Activated naive CD8-positive, alpha-beta T cell (primary cell): ENCODE results near the gene SLC16A12.
"Not testable (repeated sequence)": the region's sequence is repeated elsewhere in the genome, so short reads cannot be mapped to it uniquely, and the experiment has no call there.

ENCODE experiments used
- H3K27ac Mint-ChIP-seq: one replicate; pipeline ENCODE4 v1.8.0; 2021; ENCODE audit warnings: mixed read lengths
- H3K27me3 Mint-ChIP-seq: one replicate; pipeline ENCODE4 v1.8.0; 2021; ENCODE audit warnings: mixed read lengths
- H3K36me3 Mint-ChIP-seq: one replicate; pipeline ENCODE4 v1.8.0; 2021; ENCODE audit warnings: mixed read lengths
- H3K4me1 Mint-ChIP-seq: one replicate; pipeline ENCODE4 v1.8.0; 2021; ENCODE audit warnings: low read depth, mixed read lengths
- H3K4me3 Mint-ChIP-seq: one replicate; pipeline ENCODE4 v1.8.0; 2021; ENCODE audit warnings: mild to moderate bottlenecking, mixed read lengths
- H3K9me3 Mint-ChIP-seq: one replicate; pipeline ENCODE4 v1.8.0; 2021; ENCODE audit warnings: low read depth, mixed read lengths

SLC16A12 gene

DNA sequence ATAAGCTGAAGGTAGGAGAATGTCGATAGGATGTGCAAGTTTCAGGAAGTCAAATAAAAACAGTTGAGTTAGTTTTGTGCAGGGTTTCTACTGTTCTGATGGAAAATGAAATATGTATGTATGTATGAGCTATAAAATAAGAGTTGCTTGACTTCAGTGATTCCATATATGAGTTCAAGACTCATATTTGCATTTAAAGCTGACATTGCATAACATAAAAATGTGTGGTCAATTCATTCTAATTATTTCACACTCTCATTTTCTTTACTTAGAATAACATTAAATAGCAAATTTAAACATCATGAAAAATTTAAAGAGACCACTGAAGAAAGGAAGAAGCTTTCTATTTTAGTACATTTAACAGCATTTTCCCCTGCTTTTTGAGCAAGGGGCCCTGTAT lies 83.2 kb downstream of the SLC16A12 start:
- no peaks in the 10 kb centered on the region for H3K36me3 Mint-ChIP-seq
- no peak overlapping the region for H3K4me3 Mint-ChIP-seq
- no peaks in the 10 kb centered on the region for H3K9me3 Mint-ChIP-seq
- no peak overlapping the region for H3K27ac Mint-ChIP-seq
- H3K4me1 Mint-ChIP-seq, result no peaks in the 10 kb centered on the region
- H3K27me3 Mint-ChIP-seq, result peaks cover 2% of the 10 kb centered on the region

DNA sequence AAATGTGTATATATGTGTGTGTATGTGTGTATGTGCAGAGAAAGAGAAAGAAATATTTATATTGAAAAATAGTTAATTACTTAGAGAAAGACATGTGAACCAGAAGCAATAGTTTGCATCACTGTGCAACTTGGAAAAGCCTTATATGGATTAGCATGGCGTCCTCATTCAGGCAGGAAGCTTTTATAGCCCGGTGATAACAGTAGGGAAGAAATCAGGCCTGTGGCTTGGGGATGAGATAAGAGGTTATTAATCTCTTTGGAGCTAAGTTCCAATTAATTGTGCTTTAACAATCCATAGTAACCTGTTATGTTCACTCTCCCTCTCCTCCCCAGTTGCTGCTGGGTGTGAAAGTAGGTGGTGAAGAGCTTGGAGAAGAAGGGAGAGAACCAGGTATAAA lies 84.5 kb downstream of the SLC16A12 start:
- H3K4me3 Mint-ChIP-seq, result no peak overlapping the region
- no peaks in the 10 kb centered on the region for H3K27me3 Mint-ChIP-seq
- no peak overlapping the region for H3K27ac Mint-ChIP-seq
- H3K9me3 Mint-ChIP-seq, result peaks cover 1% of the 10 kb centered on the region
- no peaks in the 10 kb centered on the region for H3K4me1 Mint-ChIP-seq
- no peaks in the 10 kb centered on the region for H3K36me3 Mint-ChIP-seq

DNA sequence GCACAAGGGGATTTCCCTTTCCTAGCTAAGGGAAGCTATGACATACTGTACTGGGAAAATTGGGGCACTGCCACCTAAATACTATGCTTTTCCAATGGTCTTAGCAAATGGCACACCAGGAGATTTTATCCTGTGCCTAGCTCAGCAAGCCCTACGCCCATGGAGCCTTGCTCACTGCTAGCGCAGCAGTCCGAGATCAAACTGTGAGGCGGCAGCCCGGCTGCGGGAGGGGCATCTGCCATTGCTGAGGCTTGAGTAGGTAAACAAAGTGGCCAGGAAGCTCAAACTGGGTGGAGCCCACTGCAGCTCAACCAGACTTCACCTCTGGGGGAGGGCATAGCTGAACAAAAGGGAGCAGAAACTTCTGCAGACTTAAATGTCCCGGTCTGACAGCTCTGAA lies 90.6 kb downstream of the SLC16A12 start:
- H3K9me3 Mint-ChIP-seq, H3K4me3 Mint-ChIP-seq, H3K4me1 Mint-ChIP-seq, H3K27ac Mint-ChIP-seq, H3K27me3 Mint-ChIP-seq, H3K36me3 Mint-ChIP-seq: not testable (repeated sequence)

DNA sequence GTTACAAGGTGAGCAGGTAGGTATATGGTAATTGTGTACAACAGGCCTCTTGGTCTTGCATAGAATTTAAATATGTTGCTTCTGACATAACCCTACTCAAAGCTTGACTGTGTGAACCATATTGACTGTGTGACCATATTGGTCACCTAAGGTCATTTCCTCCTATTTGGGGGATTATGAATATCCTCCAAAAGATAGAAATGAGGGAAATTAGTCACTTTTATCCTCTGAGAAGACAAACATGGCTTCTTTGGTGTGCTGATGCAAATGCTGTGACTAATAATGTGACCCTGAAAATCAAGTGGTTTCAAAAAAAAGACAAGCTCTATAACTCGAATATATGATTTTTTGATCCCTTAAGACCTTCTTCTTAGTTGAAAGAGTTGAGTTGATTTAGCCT lies 93.1 kb downstream of the SLC16A12 start:
- peaks cover 8% of the 10 kb centered on the region for H3K27me3 Mint-ChIP-seq
- no peaks in the 10 kb centered on the region for H3K4me1 Mint-ChIP-seq
- H3K9me3 Mint-ChIP-seq, result peaks cover 4% of the 10 kb centered on the region
- peaks cover 2% of the 10 kb centered on the region for H3K36me3 Mint-ChIP-seq
- H3K4me3 Mint-ChIP-seq, result no peak overlapping the region
- no peak overlapping the region for H3K27ac Mint-ChIP-seq

DNA sequence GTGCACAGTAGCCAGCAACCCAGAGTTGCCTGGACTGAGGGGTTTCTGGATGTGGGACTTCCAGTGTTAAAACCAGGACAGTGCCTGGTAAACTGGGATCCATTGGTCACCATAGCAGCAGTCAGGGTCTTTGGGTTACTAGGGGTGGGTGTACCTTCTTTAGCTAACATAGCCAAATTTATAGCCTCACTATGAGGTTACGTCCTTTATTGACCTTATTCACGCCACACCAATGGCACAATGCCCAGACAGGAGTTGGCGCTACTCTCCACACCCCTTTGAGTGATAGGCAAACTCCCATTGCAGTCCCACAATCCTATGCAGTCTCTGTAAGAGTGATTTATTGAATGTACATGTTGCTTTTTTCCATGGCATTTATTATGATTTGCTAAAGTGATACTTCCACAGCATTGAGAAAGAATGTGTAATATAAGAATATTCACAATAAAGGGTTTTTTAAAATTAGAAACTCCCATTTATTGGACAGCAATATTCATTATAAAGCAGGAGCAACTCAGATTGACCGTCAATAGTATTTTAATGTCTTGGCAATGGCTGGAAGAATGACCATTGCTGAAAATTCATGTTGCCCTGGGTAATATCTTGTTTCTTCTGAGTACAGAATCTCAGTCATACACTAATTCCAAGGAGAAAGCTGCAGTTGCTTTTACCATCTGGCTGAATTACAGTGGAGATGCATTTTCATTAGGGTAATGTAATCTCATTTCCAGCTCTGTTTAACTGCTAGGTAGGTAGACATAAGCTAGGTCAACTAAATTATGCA lies 95.0 kb downstream of the SLC16A12 start:
- Mint-ChIP-seq H3K27me3 (peaks cover 16% of the 10 kb centered on the region), H3K4me1 (no peaks in the 10 kb centered on the region), H3K36me3 (no peaks in the 10 kb centered on the region), H3K9me3 (no peaks in the 10 kb centered on the region), H3K27ac (no peak overlapping the region), H3K4me3 (no peak overlapping the region)

DNA sequence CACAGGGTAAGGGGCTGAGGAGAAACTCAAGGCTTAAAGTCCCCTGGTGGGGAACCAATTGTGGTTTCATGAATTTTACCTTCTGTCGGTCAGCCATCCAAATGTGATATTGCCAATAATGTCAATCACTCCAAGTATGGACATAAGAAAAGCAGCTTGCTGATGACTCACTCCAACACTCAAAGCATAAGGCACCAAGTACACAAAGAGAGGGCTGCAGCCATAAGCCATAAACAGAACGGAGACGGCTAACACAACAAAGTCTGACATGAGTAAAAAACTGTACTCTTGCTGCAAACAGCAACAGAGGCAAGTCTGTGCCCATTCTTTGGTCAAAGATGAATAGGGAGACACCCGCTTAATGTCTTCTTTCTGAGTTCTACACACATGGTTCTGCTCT lies 96.9 kb downstream of the SLC16A12 start:
- Mint-ChIP-seq H3K36me3 (no peaks in the 10 kb centered on the region), H3K9me3 (no peaks in the 10 kb centered on the region), H3K27me3 (peaks cover 22% of the 10 kb centered on the region), H3K27ac (no peak overlapping the region), H3K4me3 (no peak overlapping the region), H3K4me1 (no peaks in the 10 kb centered on the region)

DNA sequence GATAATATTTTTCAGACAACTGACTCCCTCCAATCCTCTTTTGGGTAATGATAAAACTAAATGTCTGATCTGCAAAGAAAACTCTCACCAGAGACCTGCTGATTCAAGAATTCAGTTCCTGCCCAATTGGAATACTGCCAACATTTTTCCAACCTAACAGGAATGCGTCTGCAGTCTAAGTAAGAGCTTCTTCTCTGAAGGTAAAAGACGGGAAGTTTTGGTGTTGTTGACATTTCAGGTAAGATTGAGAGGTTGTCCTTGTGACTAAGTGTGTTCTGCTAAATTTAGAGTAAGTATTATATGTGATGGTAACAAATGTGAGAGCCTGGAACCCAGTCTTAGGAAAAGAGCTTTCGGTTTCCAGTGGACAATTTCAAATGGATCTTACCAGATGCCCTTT lies 103.4 kb downstream of the SLC16A12 start:
- Mint-ChIP-seq H3K27ac (no peak overlapping the region), H3K27me3 (peaks cover 23% of the 10 kb centered on the region), H3K9me3 (no peaks in the 10 kb centered on the region), H3K36me3 (no peaks in the 10 kb centered on the region), H3K4me3 (no peak overlapping the region), H3K4me1 (no peaks in the 10 kb centered on the region)

DNA sequence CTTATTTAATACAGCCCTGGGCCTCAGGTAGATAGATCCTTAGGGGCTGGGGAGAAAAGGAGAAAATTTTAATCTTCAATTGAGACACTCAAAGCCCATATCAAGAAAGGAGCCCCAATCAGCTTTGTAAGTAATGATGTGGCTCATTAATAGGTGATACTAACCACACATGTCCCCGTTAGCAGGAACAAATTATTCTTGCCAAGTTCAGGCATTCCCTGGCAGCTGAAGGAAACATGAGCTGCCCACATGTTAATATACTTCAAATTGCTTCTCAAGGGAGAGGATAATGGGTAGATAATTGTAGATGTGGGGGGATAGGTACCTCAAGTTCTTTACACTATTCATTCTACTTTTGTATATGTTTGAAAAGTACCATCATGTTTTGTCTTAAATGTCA lies 106.5 kb downstream of the SLC16A12 start:
- Mint-ChIP-seq H3K4me3 (no peak overlapping the region), H3K27me3 (peaks cover 11% of the 10 kb centered on the region), H3K27ac (no peak overlapping the region), H3K9me3 (no peaks in the 10 kb centered on the region), H3K36me3 (no peaks in the 10 kb centered on the region), H3K4me1 (no peaks in the 10 kb centered on the region)

DNA sequence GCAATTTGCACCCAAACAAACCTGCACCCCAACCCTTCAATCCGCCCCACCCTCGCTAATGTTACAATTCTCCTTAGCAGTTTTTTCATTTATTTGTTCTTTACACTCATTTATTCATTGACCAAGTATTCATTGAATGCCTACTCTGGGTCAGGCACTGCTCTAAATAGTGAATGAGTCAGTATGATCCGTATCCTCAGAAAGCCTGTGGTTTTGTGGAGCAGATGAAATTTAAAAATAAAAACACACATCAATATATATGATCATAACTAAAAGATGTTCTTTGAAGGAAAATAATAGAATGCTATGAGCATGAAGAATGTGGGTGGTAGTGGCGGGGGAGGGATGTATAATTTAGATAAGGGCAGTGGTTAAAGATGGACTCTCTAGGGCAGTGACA lies 107.8 kb downstream of the SLC16A12 start:
- Mint-ChIP-seq H3K36me3 (no peaks in the 10 kb centered on the region), H3K9me3 (no peaks in the 10 kb centered on the region), H3K4me3 (no peak overlapping the region), H3K27ac (no peak overlapping the region), H3K27me3 (peaks cover 7% of the 10 kb centered on the region), H3K4me1 (peaks cover 2% of the 10 kb centered on the region)

DNA sequence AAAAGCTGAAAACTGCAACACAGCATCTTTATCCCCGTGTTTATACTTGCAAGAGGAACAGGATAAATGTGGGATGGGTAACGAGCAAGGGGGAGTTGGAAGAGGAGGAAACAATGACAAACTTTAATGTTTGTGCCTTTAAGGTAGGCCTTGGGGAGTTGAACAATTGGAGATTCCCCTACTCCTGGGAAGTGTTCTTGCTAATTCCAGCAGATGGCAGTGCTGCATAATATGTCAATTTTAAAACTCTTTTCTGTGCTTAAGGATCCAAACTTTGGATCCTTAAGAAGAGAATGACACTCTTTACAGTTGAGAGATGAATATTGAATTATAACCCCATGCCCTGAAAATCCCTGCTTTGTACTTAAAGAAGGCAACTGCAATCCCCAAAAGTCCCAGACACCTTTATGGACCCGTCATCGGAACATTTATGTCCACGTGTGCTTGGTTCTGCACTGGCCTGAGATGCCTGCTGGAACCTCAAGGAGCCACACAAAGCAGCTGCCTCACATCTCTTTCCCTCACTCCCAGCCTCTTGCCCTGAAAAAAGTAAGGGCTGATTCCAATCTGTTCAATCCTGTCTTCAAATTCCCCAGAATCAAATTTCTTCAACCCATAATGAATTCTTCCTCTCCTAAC lies 109.0 kb downstream of the SLC16A12 start:
- Mint-ChIP-seq H3K4me1 (peaks cover 9% of the 10 kb centered on the region), H3K36me3 (no peaks in the 10 kb centered on the region), H3K27me3 (peaks cover 4% of the 10 kb centered on the region), H3K27ac (no peak overlapping the region), H3K4me3 (no peak overlapping the region), H3K9me3 (no peaks in the 10 kb centered on the region)

DNA sequence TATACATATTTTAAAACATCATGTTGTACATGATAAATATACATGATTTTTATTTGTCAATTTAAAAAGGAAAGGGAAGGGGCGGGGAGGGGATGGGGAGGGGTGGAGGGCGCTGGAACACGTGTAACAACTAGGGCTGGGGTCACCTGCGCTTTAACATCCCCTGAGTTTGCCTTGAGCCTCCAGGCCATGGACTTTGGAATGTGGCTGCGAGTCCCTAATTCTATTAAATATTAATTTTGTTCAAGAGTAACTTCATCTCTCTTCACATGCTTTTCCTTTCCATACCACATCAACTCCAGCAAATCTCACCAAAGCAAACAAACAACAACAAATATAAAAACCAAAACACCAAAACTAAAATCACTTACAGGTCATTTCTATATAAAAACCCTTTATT lies 110.4 kb downstream of the SLC16A12 start:
- H3K9me3 Mint-ChIP-seq, result no peaks in the 10 kb centered on the region
- H3K27me3 Mint-ChIP-seq, result peaks cover 3% of the 10 kb centered on the region
- H3K36me3 Mint-ChIP-seq, result no peaks in the 10 kb centered on the region
- no peak overlapping the region for H3K4me3 Mint-ChIP-seq
- no peak overlapping the region for H3K27ac Mint-ChIP-seq
- H3K4me1 Mint-ChIP-seq, result peaks cover 19% of the 10 kb centered on the region

DNA sequence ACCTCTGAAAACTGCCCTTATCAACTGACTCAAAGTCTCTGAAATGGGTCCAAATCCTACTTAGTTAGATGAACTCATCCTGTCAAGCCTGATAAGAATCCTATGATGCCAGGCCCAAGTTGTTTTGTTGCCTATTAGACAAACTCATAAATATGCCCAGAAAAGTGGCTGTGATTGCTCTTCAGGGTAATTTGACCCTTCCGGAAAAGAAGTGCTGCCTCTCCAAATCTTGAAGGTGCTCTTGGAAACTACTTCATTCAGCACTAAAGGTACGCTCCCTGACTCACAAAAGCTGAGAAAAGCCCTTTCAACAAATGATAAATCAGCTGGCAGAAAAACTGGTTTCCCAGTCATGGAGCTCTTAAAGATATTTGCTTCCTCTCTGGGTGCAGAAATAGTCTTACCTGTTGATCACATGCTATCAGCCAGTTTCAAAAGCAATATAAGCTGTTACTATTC lies 114.3 kb downstream of the SLC16A12 start:
- H3K27ac Mint-ChIP-seq, result peak overlapping the region; percentile 18
- peaks cover 49% of the 10 kb centered on the region for H3K4me1 Mint-ChIP-seq
- no peak overlapping the region for H3K4me3 Mint-ChIP-seq
- H3K36me3 Mint-ChIP-seq, result peaks cover 4% of the 10 kb centered on the region
- no peaks in the 10 kb centered on the region for H3K9me3 Mint-ChIP-seq
- no peaks in the 10 kb centered on the region for H3K27me3 Mint-ChIP-seq

DNA sequence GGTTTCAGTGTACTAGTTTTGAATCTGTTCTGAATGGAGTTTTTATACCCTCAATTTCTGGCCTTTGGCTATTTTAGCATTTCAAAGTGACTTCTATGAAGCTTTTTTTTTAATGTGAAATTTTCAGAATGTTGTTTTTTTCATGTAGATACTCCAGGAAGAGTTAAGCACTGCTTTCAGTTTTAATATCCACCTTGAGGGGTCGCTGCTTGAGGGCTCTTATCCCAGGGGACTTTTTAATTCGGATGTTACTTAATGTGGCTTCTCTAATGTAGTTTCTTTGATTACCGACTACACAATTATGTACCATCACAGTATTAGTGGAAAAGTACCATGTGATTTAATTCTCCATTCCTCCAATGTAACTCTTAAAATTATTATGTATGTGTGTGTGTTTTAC lies 115.8 kb downstream of the SLC16A12 start:
- H3K27ac Mint-ChIP-seq, result peak overlapping the region; percentile 54
- H3K9me3 Mint-ChIP-seq, result no peaks in the 10 kb centered on the region
- peaks cover 4% of the 10 kb centered on the region for H3K36me3 Mint-ChIP-seq
- peak overlapping the region; percentile 63 for H3K4me3 Mint-ChIP-seq
- H3K4me1 Mint-ChIP-seq, result peaks cover 58% of the 10 kb centered on the region
- H3K27me3 Mint-ChIP-seq, result no peaks in the 10 kb centered on the region

DNA sequence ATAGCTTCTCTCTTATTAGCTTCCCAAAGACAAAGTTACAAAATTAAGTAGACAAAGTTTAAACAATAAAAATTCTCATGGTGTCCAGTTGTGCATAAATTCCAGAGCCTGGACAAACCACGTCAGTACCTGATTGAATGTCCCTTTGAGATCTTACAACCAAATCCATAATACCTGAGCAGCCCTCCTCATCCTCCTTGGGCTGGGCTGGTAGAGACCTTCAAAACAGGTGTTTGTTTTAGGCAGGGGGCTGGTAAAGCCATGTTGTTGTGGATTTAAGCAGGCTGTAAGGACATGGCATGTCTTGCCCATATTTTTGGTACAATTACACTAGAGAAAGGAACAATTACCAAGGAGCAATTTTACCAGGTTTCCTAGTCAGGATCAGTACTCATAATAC lies 118.9 kb downstream of the SLC16A12 start:
- no peaks in the 10 kb centered on the region for H3K9me3 Mint-ChIP-seq
- H3K27ac Mint-ChIP-seq, result peak overlapping the region; percentile 95
- H3K27me3 Mint-ChIP-seq, result no peaks in the 10 kb centered on the region
- H3K4me3 Mint-ChIP-seq, result peak overlapping the region; percentile 92
- H3K36me3 Mint-ChIP-seq, result peaks cover 8% of the 10 kb centered on the region
- peaks cover 68% of the 10 kb centered on the region for H3K4me1 Mint-ChIP-seq

DNA sequence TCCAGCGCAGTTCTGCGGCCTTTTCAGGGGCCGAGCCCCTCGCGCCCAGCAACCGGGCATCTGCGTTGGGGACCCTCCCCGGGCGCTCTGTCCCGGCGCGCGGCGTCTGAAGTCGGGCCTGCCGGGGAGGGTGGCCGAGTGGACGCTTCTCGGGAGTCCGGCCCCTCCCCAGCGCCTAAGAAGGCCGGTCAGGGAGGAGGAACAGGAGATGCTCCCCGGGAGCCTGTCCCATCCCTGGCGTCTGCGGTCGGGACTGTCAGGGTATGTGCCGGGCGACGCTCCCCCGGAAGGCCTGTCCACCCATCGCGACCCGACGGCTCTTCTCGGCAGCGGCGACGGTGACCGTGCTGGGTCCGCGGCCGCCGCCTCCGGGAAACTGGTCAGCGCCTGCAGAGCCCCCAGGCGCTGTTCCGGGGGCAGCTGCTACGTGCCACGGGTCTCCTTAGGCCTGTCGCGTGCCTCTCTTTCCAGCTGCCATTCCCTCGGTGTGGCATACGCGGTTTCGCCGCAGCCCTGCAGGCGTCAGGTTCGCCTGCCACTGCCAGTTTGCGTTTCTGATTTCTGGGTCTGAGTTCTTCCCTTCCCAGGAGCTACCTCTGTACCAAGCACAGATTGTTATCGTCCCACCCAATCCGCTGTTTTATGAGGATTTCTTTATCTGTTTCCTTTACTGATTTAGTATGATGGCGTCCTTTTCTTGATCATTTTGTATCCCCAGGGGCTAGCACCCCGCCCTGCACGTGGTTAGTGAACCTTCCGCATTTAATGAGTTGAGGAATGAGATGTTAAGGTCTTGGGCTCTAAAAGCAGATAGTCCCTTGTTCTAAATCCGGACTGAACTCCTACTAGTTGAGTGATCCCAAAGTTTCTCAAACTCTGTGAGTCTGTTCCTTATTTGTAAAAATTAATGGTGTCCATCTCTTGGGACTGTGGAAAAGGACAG lies 120.2 kb downstream of the SLC16A12 start:
- Mint-ChIP-seq H3K4me1 (peaks cover 61% of the 10 kb centered on the region), H3K27me3 (no peaks in the 10 kb centered on the region), H3K9me3 (no peaks in the 10 kb centered on the region), H3K36me3 (peaks cover 8% of the 10 kb centered on the region), H3K4me3 (peak overlapping the region; percentile 92), H3K27ac (peak overlapping the region; percentile 95)
